HepG2 (cell line): ENCODE measurements around the gene NEURL2. TPM values are rescaled to one million over a fixed set of nuclear protein-coding genes. Genes with fewer than 3 reads are reported as not detected.

Source experiments
- HOXA7 ChIP-seq: sonication (generic); formaldehyde crosslinking; IDR thresholded peaks from 2 replicates; pipeline ENCODE4 v1.8.1; 2022; ENCODE audit warnings: mild to moderate bottlenecking, missing genetic modification reagents, moderate library complexity
- MED13 ChIP-seq: sonication (generic); formaldehyde crosslinking; IDR thresholded peaks from 2 replicates; pipeline ENCODE4 v1.5.0; 2020; ENCODE audit warnings: missing genetic modification reagents
- REPIN1 ChIP-seq: sonication (generic); formaldehyde crosslinking; IDR thresholded peaks from 2 replicates; pipeline ENCODE4 v1.8.0; 2022; ENCODE audit warnings: missing genetic modification reagents, low read depth, mild to moderate bottlenecking, borderline replicate concordance
- SALL2 ChIP-seq: sonication (generic); formaldehyde crosslinking; IDR thresholded peaks from 2 replicates; pipeline ENCODE4 v1.8.1; 2023; ENCODE audit warnings: mild to moderate bottlenecking, missing genetic modification reagents, inconsistent platforms
- ZNF674 ChIP-seq: sonication (generic); formaldehyde crosslinking; IDR thresholded peaks from 2 replicates; pipeline ENCODE4 v1.5.0; 2020; ENCODE audit warnings: low read depth, mild to moderate bottlenecking, missing genetic modification reagents
- polyA plus RNA-seq, 8 experiments: library from polyadenylated mRNA; depleted of rRNA in 3 of 8; stranded (reverse) in 7 of 8; unstranded in 1 of 8; fragments of >200 nt; fragmentation: Illumina TruSeq in 4 of 8; extraction: Trizol in 4 of 8; gene quantifications; 2 replicates each; pipeline versions ENCODE4 v1.2.1 to v1.2.3, GENCODE V29; 2011 to 2016; ENCODE audit warnings: low read depth in 4 of 8, missing spikeins in 1 of 8, mixed read lengths in 1 of 8; ENCODE audit not compliant: insufficient read depth in 1 of 8
- total RNA-seq, 5 experiments: library from RNA; depleted of rRNA; stranded (reverse); fragments of >200 nt; fragmentation: Illumina TruSeq; extraction: Trizol; gene quantifications; 2 replicates each; pipeline ENCODE4 v1.2.3, GENCODE V29; 2016; ENCODE audit warnings: low read depth in 1 of 5
- TF ChIP-seq, protein P1 (sequence below): sonication (generic); formaldehyde crosslinking; IDR thresholded peaks from 2 replicates; pipeline ENCODE4 v1.4.0; 2020; ENCODE audit warnings: missing genetic modification reagents, borderline replicate concordance
- TF ChIP-seq, protein P2 (sequence below), 2 experiments: sonication (generic) in 1 of 2; formaldehyde crosslinking in 1 of 2; IDR thresholded peaks; 2 replicates each; pipeline versions ENCODE4 v1.4.0 to v1.6.1; 2018 to 2020; ENCODE audit warnings: missing genetic modification reagents in 2 of 2, borderline replicate concordance in 1 of 2, low read depth in 1 of 2, mild to moderate bottlenecking in 1 of 2, missing biosample characterization in 1 of 2
- TF ChIP-seq, protein P3 (sequence below): sonication (generic); formaldehyde crosslinking; conservative IDR thresholded peaks from 2 replicates; pipeline ENCODE4 v1.4.0; 2020; ENCODE audit warnings: missing genetic modification reagents
- TF ChIP-seq, protein P4 (sequence below): sonication (generic); formaldehyde crosslinking; IDR thresholded peaks from 2 replicates; pipeline ENCODE4 v1.9.0; 2021; ENCODE audit warnings: missing genetic modification reagents, borderline replicate concordance
- TF ChIP-seq, protein P5 (sequence below): sonication (generic); formaldehyde crosslinking; IDR thresholded peaks from 2 replicates; pipeline ENCODE4 v1.4.0; 2020; ENCODE audit warnings: missing genetic modification reagents

Gene NEURL2
- total and polyA plus RNA-seq, 2 of the 13 experiments (the other 11 are each of a cell fraction or from before 2014, with no cell fraction given): 7.2 to 9.7 TPM

DNA sequence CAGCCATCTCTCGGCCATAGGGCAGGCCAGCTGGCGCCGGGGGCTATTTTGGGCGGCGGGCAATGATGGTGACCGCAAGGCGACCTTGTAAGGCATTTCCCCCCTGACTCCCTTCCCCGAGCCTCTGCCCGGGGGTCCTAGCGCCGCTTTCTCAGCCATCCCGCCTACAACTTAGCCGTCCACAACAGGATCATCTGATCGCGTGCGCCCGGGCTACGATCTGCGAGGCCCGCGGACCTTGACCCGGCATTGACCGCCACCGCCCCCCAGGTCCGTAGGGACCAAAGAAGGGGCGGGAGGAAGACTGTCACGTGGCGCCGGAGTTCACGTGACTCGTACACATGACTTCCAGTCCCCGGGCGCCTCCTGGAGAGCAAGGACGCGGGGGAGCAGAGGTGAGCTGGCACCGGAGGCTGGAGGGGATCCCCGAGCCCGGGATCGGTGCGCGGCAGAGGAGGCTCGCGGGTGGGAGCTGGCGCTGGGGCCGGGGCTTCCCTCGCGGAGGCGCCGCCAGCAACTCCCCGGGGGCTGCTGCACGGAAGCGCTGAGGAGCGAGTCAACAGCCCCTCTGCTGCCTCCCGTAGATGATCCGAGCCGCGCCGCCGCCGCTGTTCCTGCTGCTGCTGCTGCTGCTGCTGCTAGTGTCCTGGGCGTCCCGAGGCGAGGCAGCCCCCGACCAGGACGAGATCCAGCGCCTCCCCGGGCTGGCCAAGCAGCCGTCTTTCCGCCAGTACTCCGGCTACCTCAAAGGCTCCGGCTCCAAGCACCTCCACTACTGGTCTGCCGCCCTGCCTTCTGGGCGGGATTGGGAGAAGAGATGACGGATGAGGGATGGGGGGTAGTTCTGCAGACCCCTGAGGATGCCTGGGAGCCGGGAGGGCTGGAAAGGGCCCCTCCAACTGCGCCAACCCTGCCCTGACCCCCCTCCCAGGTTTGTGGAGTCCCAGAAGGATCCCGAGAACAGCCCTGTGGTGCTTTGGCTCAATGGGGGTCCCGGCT lies at the start of gene NEURL2, which contains the start of gene CTSA (continued):
- TF ChIP-seq, protein P1, sequence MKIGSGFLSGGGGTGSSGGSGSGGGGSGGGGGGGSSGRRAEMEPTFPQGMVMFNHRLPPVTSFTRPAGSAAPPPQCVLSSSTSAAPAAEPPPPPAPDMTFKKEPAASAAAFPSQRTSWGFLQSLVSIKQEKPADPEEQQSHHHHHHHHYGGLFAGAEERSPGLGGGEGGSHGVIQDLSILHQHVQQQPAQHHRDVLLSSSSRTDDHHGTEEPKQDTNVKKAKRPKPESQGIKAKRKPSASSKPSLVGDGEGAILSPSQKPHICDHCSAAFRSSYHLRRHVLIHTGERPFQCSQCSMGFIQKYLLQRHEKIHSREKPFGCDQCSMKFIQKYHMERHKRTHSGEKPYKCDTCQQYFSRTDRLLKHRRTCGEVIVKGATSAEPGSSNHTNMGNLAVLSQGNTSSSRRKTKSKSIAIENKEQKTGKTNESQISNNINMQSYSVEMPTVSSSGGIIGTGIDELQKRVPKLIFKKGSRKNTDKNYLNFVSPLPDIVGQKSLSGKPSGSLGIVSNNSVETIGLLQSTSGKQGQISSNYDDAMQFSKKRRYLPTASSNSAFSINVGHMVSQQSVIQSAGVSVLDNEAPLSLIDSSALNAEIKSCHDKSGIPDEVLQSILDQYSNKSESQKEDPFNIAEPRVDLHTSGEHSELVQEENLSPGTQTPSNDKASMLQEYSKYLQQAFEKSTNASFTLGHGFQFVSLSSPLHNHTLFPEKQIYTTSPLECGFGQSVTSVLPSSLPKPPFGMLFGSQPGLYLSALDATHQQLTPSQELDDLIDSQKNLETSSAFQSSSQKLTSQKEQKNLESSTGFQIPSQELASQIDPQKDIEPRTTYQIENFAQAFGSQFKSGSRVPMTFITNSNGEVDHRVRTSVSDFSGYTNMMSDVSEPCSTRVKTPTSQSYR (CRISPR knock-in tag): peak; percentile 98
- TF ChIP-seq MED13 (CRISPR knock-in tag) (peak; percentile 97), ZNF674 (CRISPR knock-in tag) (peak; percentile 54; the same call in 1 of the 2 replicates), HOXA7 (CRISPR knock-in tag) (peak; percentile 89; the same call in 1 of the 2 replicates), REPIN1 (CRISPR knock-in tag) (peak; percentile 100), SALL2 (peak; percentile 99)
- TF ChIP-seq, protein P2, sequence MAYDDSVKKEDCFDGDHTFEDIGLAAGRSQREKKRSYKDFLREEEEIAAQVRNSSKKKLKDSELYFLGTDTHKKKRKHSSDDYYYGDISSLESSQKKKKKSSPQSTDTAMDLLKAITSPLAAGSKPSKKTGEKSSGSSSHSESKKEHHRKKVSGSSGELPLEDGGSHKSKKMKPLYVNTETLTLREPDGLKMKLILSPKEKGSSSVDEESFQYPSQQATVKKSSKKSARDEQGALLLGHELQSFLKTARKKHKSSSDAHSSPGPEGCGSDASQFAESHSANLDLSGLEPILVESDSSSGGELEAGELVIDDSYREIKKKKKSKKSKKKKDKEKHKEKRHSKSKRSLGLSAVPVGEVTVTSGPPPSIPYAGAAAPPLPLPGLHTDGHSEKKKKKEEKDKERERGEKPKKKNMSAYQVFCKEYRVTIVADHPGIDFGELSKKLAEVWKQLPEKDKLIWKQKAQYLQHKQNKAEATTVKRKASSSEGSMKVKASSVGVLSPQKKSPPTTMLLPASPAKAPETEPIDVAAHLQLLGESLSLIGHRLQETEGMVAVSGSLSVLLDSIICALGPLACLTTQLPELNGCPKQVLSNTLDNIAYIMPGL (CRISPR knock-in tag; IDR thresholded peaks at IDR 0.05; ENCODE audit: borderline replicate concordance in 1 of 2, low read depth in 1 of 2): peak; percentile 96 to 97
- TF ChIP-seq, protein P3, sequence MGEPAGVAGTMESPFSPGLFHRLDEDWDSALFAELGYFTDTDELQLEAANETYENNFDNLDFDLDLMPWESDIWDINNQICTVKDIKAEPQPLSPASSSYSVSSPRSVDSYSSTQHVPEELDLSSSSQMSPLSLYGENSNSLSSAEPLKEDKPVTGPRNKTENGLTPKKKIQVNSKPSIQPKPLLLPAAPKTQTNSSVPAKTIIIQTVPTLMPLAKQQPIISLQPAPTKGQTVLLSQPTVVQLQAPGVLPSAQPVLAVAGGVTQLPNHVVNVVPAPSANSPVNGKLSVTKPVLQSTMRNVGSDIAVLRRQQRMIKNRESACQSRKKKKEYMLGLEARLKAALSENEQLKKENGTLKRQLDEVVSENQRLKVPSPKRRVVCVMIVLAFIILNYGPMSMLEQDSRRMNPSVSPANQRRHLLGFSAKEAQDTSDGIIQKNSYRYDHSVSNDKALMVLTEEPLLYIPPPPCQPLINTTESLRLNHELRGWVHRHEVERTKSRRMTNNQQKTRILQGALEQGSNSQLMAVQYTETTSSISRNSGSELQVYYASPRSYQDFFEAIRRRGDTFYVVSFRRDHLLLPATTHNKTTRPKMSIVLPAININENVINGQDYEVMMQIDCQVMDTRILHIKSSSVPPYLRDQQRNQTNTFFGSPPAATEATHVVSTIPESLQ: peak; percentile 93; the same call in 1 of the 2 replicates
- TF ChIP-seq, protein P4, sequence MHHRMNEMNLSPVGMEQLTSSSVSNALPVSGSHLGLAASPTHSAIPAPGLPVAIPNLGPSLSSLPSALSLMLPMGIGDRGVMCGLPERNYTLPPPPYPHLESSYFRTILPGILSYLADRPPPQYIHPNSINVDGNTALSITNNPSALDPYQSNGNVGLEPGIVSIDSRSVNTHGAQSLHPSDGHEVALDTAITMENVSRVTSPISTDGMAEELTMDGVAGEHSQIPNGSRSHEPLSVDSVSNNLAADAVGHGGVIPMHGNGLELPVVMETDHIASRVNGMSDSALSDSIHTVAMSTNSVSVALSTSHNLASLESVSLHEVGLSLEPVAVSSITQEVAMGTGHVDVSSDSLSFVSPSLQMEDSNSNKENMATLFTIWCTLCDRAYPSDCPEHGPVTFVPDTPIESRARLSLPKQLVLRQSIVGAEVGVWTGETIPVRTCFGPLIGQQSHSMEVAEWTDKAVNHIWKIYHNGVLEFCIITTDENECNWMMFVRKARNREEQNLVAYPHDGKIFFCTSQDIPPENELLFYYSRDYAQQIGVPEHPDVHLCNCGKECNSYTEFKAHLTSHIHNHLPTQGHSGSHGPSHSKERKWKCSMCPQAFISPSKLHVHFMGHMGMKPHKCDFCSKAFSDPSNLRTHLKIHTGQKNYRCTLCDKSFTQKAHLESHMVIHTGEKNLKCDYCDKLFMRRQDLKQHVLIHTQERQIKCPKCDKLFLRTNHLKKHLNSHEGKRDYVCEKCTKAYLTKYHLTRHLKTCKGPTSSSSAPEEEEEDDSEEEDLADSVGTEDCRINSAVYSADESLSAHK: peak; percentile 26; the same call in 1 of the 2 replicates
- TF ChIP-seq, protein P5, sequence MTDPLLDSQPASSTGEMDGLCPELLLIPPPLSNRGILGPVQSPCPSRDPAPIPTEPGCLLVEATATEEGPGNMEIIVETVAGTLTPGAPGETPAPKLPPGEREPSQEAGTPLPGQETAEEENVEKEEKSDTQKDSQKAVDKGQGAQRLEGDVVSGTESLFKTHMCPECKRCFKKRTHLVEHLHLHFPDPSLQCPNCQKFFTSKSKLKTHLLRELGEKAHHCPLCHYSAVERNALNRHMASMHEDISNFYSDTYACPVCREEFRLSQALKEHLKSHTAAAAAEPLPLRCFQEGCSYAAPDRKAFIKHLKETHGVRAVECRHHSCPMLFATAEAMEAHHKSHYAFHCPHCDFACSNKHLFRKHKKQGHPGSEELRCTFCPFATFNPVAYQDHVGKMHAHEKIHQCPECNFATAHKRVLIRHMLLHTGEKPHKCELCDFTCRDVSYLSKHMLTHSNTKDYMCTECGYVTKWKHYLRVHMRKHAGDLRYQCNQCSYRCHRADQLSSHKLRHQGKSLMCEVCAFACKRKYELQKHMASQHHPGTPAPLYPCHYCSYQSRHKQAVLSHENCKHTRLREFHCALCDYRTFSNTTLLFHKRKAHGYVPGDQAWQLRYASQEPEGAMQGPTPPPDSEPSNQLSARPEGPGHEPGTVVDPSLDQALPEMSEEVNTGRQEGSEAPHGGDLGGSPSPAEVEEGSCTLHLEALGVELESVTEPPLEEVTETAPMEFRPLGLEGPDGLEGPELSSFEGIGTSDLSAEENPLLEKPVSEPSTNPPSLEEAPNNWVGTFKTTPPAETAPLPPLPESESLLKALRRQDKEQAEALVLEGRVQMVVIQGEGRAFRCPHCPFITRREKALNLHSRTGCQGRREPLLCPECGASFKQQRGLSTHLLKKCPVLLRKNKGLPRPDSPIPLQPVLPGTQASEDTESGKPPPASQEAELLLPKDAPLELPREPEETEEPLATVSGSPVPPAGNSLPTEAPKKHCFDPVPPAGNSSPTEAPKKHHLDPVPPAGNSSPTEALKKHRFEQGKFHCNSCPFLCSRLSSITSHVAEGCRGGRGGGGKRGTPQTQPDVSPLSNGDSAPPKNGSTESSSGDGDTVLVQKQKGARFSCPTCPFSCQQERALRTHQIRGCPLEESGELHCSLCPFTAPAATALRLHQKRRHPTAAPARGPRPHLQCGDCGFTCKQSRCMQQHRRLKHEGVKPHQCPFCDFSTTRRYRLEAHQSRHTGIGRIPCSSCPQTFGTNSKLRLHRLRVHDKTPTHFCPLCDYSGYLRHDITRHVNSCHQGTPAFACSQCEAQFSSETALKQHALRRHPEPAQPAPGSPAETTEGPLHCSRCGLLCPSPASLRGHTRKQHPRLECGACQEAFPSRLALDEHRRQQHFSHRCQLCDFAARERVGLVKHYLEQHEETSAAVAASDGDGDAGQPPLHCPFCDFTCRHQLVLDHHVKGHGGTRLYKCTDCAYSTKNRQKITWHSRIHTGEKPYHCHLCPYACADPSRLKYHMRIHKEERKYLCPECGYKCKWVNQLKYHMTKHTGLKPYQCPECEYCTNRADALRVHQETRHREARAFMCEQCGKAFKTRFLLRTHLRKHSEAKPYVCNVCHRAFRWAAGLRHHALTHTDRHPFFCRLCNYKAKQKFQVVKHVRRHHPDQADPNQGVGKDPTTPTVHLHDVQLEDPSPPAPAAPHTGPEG (CRISPR knock-in tag): peak; percentile 80
